Mesendoderm (in vitro differentiated cells): Measurements from ENCODE around the gene CANT1.

Experiments used
- DNase-seq: peaks from one replicate; pipeline ENCODE4 v3.0.0; 2013
- H2AK5ac ChIP-seq: 2 replicates; pipeline ENCODE4 v1.6.1; 2013; ENCODE audit warnings: low read length, inconsistent platforms
- H2BK120ac ChIP-seq: 2 replicates; pipeline ENCODE4 v1.6.1; 2013; ENCODE audit warnings: low read depth, mild to moderate bottlenecking, low read length, moderate library complexity, mixed read lengths
- H2BK15ac ChIP-seq: replicated peaks from 2 replicates; pipeline ENCODE4 v1.6.1; 2013; ENCODE audit warnings: low read depth, mild to moderate bottlenecking, moderate library complexity
- H2BK5ac ChIP-seq: 2 replicates; pipeline ENCODE4 v1.6.1; 2013; ENCODE audit warnings: low read length, inconsistent platforms
- H3K18ac ChIP-seq: 2 replicates; pipeline ENCODE4 v1.6.1; 2013; ENCODE audit warnings: mild to moderate bottlenecking, low read length, mixed read lengths
- H3K23ac ChIP-seq: one replicate; pipeline ENCODE4 v1.6.1; 2013; ENCODE audit warnings: low read length
- H3K27ac ChIP-seq: 2 replicates; pipeline ENCODE4 v1.5.1; 2013; ENCODE audit warnings: low read depth, mild to moderate bottlenecking, inconsistent platforms, low read length, moderate library complexity
- H3K27me3 ChIP-seq: 2 replicates; pipeline ENCODE4 v1.6.1; 2013; ENCODE audit warnings: low read length, control low read depth, mild to moderate bottlenecking, inconsistent platforms; ENCODE audit not compliant: insufficient read depth, poor library complexity
- H3K36me3 ChIP-seq: 2 replicates; pipeline ENCODE4 v1.6.1; 2013; ENCODE audit warnings: low read length, inconsistent platforms; ENCODE audit not compliant: control insufficient read depth, insufficient read depth
- H3K4ac ChIP-seq: one replicate; pipeline ENCODE4 v1.6.1; 2013; ENCODE audit warnings: low read depth, mild to moderate bottlenecking, low read length, moderate library complexity
- H3K4me1 ChIP-seq: 2 replicates; pipeline ENCODE4 v1.6.1; 2013; ENCODE audit warnings: low read depth, low read length, inconsistent platforms; ENCODE audit not compliant: control insufficient read depth
- H3K4me2 ChIP-seq: 2 replicates; pipeline ENCODE4 v1.6.1; 2013; ENCODE audit warnings: low read length
- H3K4me3 ChIP-seq: 2 replicates; pipeline ENCODE4 v1.5.1; 2013; ENCODE audit warnings: mild to moderate bottlenecking, low read length
- H3K56ac ChIP-seq: one replicate; pipeline ENCODE4 v1.6.1; 2013; ENCODE audit warnings: low read length
- H3K79me1 ChIP-seq: 2 replicates; pipeline ENCODE4 v1.6.1; 2013; ENCODE audit warnings: low read length, inconsistent platforms
- H3K79me2 ChIP-seq: 2 replicates; pipeline ENCODE4 v1.6.1; 2013; ENCODE audit warnings: mild to moderate bottlenecking, low read length; ENCODE audit not compliant: control insufficient read depth, insufficient read depth
- H3K9ac ChIP-seq: 2 replicates; pipeline ENCODE4 v1.6.1; 2013; ENCODE audit warnings: low read length, inconsistent platforms
- H4K5ac ChIP-seq: one replicate; pipeline ENCODE4 v1.6.1; 2013; ENCODE audit warnings: low read length
- H4K8ac ChIP-seq: one replicate; pipeline ENCODE4 v1.6.1; 2013; ENCODE audit warnings: low read depth, mild to moderate bottlenecking, control low read depth, low read length, moderate library complexity
- WGBS: extraction: QIAGEN DNeasy Blood & Tissue Kit; methylation state at CpG from one replicate; pipeline ENCODE4 v1.1.7; 2013; ENCODE audit warnings: low lambda C conversion rate, missing lambda C conversion rate; ENCODE audit not compliant: insufficient coverage; ENCODE audit errors: extremely low coverage; 5-methylcytosine and 5-hydroxymethylcytosine counted together

The CANT1 gene

GRCh38 chr17:78993981-78994671 lies 15.4 kb downstream of the CANT1 start:
- DNase-seq = no peak
- H3K18ac ChIP-seq = no peak overlapping the region
- H3K79me2 ChIP-seq = no peaks in the 10 kb centered on the region
- H3K27ac ChIP-seq = no peak overlapping the region
- no peak overlapping the region for H4K8ac ChIP-seq
- H3K4ac ChIP-seq = no peak overlapping the region
- no peak overlapping the region for H2BK5ac ChIP-seq
- WGBS = no CpG with 5 or more reads among the region's 22 CpGs
- no peaks in the 10 kb centered on the region for H3K4me1 ChIP-seq
- H3K23ac ChIP-seq = no peak overlapping the region
- no peak overlapping the region for H3K56ac ChIP-seq
- H3K36me3 ChIP-seq = peaks cover 8% of the 10 kb centered on the region
- no peaks in the 10 kb centered on the region for H3K27me3 ChIP-seq
- no peak overlapping the region for H2BK15ac ChIP-seq
- no peaks in the 10 kb centered on the region for H3K79me1 ChIP-seq
- H2BK120ac ChIP-seq = no peak overlapping the region
- H3K4me3 ChIP-seq = no peak overlapping the region
- H3K4me2 ChIP-seq = no peak overlapping the region
- H2AK5ac ChIP-seq = no peak overlapping the region
- H3K9ac ChIP-seq = no peak overlapping the region
- no peak overlapping the region for H4K5ac ChIP-seq

GRCh38 chr17:78993241-78993956 lies 16.2 kb downstream of the CANT1 start:
- DNase-seq = peak; percentile 57
- H2BK5ac ChIP-seq = no peak overlapping the region
- H3K27me3 ChIP-seq = no peaks in the 10 kb centered on the region
- no peak overlapping the region for H3K27ac ChIP-seq
- H3K79me1 ChIP-seq = no peaks in the 10 kb centered on the region
- no peak overlapping the region for H4K8ac ChIP-seq
- H3K18ac ChIP-seq = no peak overlapping the region
- H3K4me3 ChIP-seq = no peak overlapping the region
- no peak overlapping the region for H2AK5ac ChIP-seq
- H3K9ac ChIP-seq = no peak overlapping the region
- H3K23ac ChIP-seq = no peak overlapping the region
- H3K79me2 ChIP-seq = no peaks in the 10 kb centered on the region
- no peak overlapping the region for H4K5ac ChIP-seq
- no peak overlapping the region for H3K56ac ChIP-seq
- no peak overlapping the region for H2BK120ac ChIP-seq
- no peaks in the 10 kb centered on the region for H3K4me1 ChIP-seq
- no peak overlapping the region for H3K4me2 ChIP-seq
- WGBS = no CpG with 5 or more reads among the region's 49 CpGs
- H3K4ac ChIP-seq = no peak overlapping the region
- H2BK15ac ChIP-seq = no peak overlapping the region
- H3K36me3 ChIP-seq = peaks cover 8% of the 10 kb centered on the region

GRCh38 chr17:78992542-78993212 lies 16.9 kb downstream of the CANT1 start:
- peaks cover 8% of the 10 kb centered on the region for H3K36me3 ChIP-seq
- H2BK5ac ChIP-seq = no peak overlapping the region
- no peaks in the 10 kb centered on the region for H3K27me3 ChIP-seq
- no peak overlapping the region for H2BK15ac ChIP-seq
- H3K18ac ChIP-seq = no peak overlapping the region
- WGBS = no CpG with 5 or more reads among the region's 12 CpGs
- DNase-seq = no peak
- H2AK5ac ChIP-seq = no peak overlapping the region
- no peak overlapping the region for H3K4me2 ChIP-seq
- no peak overlapping the region for H4K8ac ChIP-seq
- no peak overlapping the region for H3K27ac ChIP-seq
- H4K5ac ChIP-seq = no peak overlapping the region
- H3K23ac ChIP-seq = no peak overlapping the region
- H3K9ac ChIP-seq = no peak overlapping the region
- no peaks in the 10 kb centered on the region for H3K79me2 ChIP-seq
- H3K4ac ChIP-seq = no peak overlapping the region
- H3K56ac ChIP-seq = no peak overlapping the region
- H3K4me1 ChIP-seq = no peaks in the 10 kb centered on the region
- H3K4me3 ChIP-seq = no peak overlapping the region
- no peaks in the 10 kb centered on the region for H3K79me1 ChIP-seq
- H2BK120ac ChIP-seq = no peak overlapping the region

GRCh38 chr17:78991906-78992532 lies 17.5 kb downstream of the CANT1 start:
- Histone ChIP-seq H3K4ac (no peak overlapping the region), H4K5ac (no peak overlapping the region), H2BK120ac (no peak overlapping the region), H3K23ac (no peak overlapping the region), H3K9ac (no peak overlapping the region), H3K79me1 (no peaks in the 10 kb centered on the region), H3K4me1 (peaks cover under 1% of the 10 kb centered on the region), H3K27ac (no peak overlapping the region), H3K36me3 (peaks cover 8% of the 10 kb centered on the region), H3K27me3 (no peaks in the 10 kb centered on the region), H3K18ac (no peak overlapping the region), H4K8ac (no peak overlapping the region), H3K56ac (no peak overlapping the region), H3K4me3 (no peak overlapping the region), H2BK15ac (no peak overlapping the region), H2AK5ac (no peak overlapping the region), H3K79me2 (no peaks in the 10 kb centered on the region), H3K4me2 (no peak overlapping the region), H2BK5ac (no peak overlapping the region)
- no CpG with 5 or more reads among the region's 22 CpGs for WGBS
- DNase-seq = no peak

- Histone ChIP-seq H3K23ac (no peak overlapping the region), H4K5ac (no peak overlapping the region), H4K8ac (no peak overlapping the region), H3K9ac (no peak overlapping the region), H2BK5ac (no peak overlapping the region), H3K36me3 (peaks cover 5% of the 10 kb centered on the region), H3K4ac (no peak overlapping the region), H3K4me2 (no peak overlapping the region), H3K79me2 (no peaks in the 10 kb centered on the region), H3K27me3 (no peaks in the 10 kb centered on the region), H2AK5ac (no peak overlapping the region), H3K4me3 (no peak overlapping the region), H3K18ac (no peak overlapping the region), H3K27ac (no peak overlapping the region), H2BK15ac (no peak overlapping the region), H3K79me1 (no peaks in the 10 kb centered on the region), H2BK120ac (no peak overlapping the region), H3K56ac (no peak overlapping the region), H3K4me1 (peaks cover 4% of the 10 kb centered on the region)
- WGBS = no CpG with 5 or more reads among the region's 33 CpGs
- DNase-seq = no peak
Measured at GRCh38 chr17:78991017-78991738, 18.4 kb downstream of the CANT1 start.
